SK-N-SH treated with all-trans-retinoic acid at 6 μM for 48 hours (cell line): ENCODE results near the gene TSNAXIP1.

Experiments
- ATAC-seq: fragments of 200-7000 bp; cut with Tn5 transposase; 3 replicates; pipeline ENCODE4 v1.9.1; 2020; ENCODE audit warnings: mild to moderate bottlenecking, moderate library complexity
- ARNTL ChIP-seq: fragments of 450-650 bp; formaldehyde crosslinking; IDR thresholded peaks from 2 replicates; pipeline ENCODE4 v1.5.0; 2020; ENCODE audit warnings: low read depth, mild to moderate bottlenecking, moderate library complexity, borderline replicate concordance
- BACH2 ChIP-seq: fragments of 250-450 bp; sonication (Bioruptor Pico); IDR thresholded peaks from 2 replicates; pipeline ENCODE4 v1.9.0; 2021; ENCODE audit warnings: mild to moderate bottlenecking, borderline replicate concordance
- CSDC2 ChIP-seq: fragments of 250-450 bp; sonication (Bioruptor Pico); IDR thresholded peaks from 2 replicates; pipeline ENCODE4 v1.5.0; 2020; ENCODE audit warnings: mild to moderate bottlenecking, moderate library complexity
- ESRRG ChIP-seq: fragments of 250-450 bp; sonication (Bioruptor Pico); IDR thresholded peaks from 2 replicates; pipeline ENCODE4 v1.6.1; 2021; ENCODE audit warnings: mild to moderate bottlenecking
- GLIS3 ChIP-seq: fragments of 250-450 bp; sonication (Bioruptor Pico); IDR thresholded peaks from 2 replicates; pipeline ENCODE4 v1.5.0; 2020; ENCODE audit warnings: mild to moderate bottlenecking, moderate library complexity
- OSR1 ChIP-seq: fragments of 250-450 bp; sonication (Bioruptor Pico); IDR thresholded peaks from 2 replicates; pipeline ENCODE4 v1.8.0; 2022; ENCODE audit warnings: moderate library complexity, mild to moderate bottlenecking, inconsistent platforms
- PPARA ChIP-seq: fragments of 250-450 bp; sonication (Bioruptor Pico); IDR thresholded peaks from 2 replicates; pipeline ENCODE4 v1.5.0; 2020; ENCODE audit warnings: mild to moderate bottlenecking, borderline replicate concordance
- RARB ChIP-seq: fragments of 250-450 bp; sonication (Bioruptor Pico); IDR thresholded peaks from 2 replicates; pipeline ENCODE4 v1.8.0; 2021; ENCODE audit warnings: mild to moderate bottlenecking, moderate library complexity
- SNAI2 ChIP-seq: fragments of 250-450 bp; sonication (Bioruptor Pico); IDR thresholded peaks from 2 replicates; pipeline ENCODE4 v1.5.0; 2020; ENCODE audit warnings: mild to moderate bottlenecking, moderate library complexity
- TCF4 ChIP-seq: fragments of 250-450 bp; sonication (Bioruptor Pico); IDR thresholded peaks from 2 replicates; pipeline ENCODE4 v1.8.0; 2021; ENCODE audit warnings: mild to moderate bottlenecking, moderate library complexity, borderline replicate concordance
- TOX ChIP-seq: fragments of 250-450 bp; sonication (Bioruptor Pico); IDR thresholded peaks from 2 replicates; pipeline ENCODE4 v1.8.0; 2021; ENCODE audit warnings: mild to moderate bottlenecking, moderate library complexity, borderline replicate concordance
- ZC3H10 ChIP-seq: fragments of 250-450 bp; sonication (Bioruptor Pico); IDR thresholded peaks from 2 replicates; pipeline ENCODE4 v1.5.1; 2021; ENCODE audit warnings: mild to moderate bottlenecking, moderate library complexity
- ZFP30 ChIP-seq: fragments of 450-650 bp; formaldehyde crosslinking; IDR thresholded peaks from 2 replicates; pipeline ENCODE4 v1.5.0; 2022; ENCODE audit warnings: mild to moderate bottlenecking, moderate library complexity
- ZNF565 ChIP-seq: fragments of 450-650 bp; formaldehyde crosslinking; conservative IDR thresholded peaks from 2 replicates; pipeline ENCODE4 v1.5.0; 2020; ENCODE audit warnings: low read depth, mild to moderate bottlenecking, moderate library complexity
- ZNF70 ChIP-seq: fragments of 450-650 bp; formaldehyde crosslinking; IDR thresholded peaks from 2 replicates; pipeline ENCODE4 v1.5.0; 2020; ENCODE audit warnings: mild to moderate bottlenecking, moderate library complexity
- ZNF8 ChIP-seq: fragments of 450-650 bp; formaldehyde crosslinking; IDR thresholded peaks from 2 replicates; pipeline ENCODE4 v1.5.0; 2020; ENCODE audit warnings: mild to moderate bottlenecking, moderate library complexity
- TF ChIP-seq, protein P1 (sequence below): fragments of 250-450 bp; sonication (Bioruptor Pico); IDR thresholded peaks from 2 replicates; pipeline ENCODE4 v1.5.0; 2020; ENCODE audit warnings: mild to moderate bottlenecking, moderate library complexity
- TF ChIP-seq, protein P2 (sequence below): fragments of 250-450 bp; sonication (Bioruptor Pico); IDR thresholded peaks from 2 replicates; pipeline ENCODE4 v1.8.0; 2021; ENCODE audit warnings: low read depth, mild to moderate bottlenecking, moderate library complexity, borderline replicate concordance
- TF ChIP-seq, protein P3 (sequence below): fragments of 250-450 bp; sonication (Bioruptor Pico); IDR thresholded peaks from 2 replicates; pipeline ENCODE4 v1.5.1; 2020; ENCODE audit warnings: low read depth, mild to moderate bottlenecking, moderate library complexity
- TF ChIP-seq, protein P4 (sequence below): fragments of 250-450 bp; sonication (Bioruptor Pico); IDR thresholded peaks from 2 replicates; pipeline ENCODE4 v1.5.1; 2021; ENCODE audit warnings: mild to moderate bottlenecking, moderate library complexity

TSNAXIP1 gene

DNA sequence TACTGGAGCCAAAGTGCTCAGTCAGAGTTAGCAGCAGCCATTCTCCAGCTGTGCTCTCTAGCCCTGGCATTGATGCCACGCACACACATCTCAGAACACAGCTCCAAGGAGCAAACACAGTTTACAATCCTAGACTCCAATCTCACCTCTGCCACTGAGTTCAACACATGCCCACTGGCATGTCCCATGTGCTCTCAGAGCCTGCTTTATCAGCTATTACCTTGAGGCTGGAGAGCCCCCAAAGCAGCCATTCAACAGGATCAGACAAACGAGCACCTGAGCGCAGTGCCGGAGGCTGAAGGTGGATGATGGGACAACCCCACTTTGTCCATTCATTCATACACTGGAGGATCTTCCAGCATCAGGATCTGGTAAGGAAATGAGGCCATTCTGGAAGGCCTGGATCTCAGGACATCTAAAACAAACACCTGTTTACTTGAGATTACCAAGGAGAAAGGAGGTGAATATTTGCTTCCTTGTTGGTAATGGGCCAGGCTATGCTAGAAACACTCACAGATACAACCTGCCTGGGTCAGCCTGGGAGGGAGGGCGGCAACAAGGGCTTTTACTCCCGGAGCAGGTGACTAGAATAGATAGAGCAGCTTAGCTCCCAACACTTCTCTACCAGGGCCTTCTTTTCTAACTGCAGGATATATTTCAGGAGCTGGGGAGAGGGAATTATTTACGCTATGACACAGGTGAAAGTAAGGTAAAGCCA lies 25.7 kb upstream of the TSNAXIP1 start:
- TF ChIP-seq, protein P1, sequence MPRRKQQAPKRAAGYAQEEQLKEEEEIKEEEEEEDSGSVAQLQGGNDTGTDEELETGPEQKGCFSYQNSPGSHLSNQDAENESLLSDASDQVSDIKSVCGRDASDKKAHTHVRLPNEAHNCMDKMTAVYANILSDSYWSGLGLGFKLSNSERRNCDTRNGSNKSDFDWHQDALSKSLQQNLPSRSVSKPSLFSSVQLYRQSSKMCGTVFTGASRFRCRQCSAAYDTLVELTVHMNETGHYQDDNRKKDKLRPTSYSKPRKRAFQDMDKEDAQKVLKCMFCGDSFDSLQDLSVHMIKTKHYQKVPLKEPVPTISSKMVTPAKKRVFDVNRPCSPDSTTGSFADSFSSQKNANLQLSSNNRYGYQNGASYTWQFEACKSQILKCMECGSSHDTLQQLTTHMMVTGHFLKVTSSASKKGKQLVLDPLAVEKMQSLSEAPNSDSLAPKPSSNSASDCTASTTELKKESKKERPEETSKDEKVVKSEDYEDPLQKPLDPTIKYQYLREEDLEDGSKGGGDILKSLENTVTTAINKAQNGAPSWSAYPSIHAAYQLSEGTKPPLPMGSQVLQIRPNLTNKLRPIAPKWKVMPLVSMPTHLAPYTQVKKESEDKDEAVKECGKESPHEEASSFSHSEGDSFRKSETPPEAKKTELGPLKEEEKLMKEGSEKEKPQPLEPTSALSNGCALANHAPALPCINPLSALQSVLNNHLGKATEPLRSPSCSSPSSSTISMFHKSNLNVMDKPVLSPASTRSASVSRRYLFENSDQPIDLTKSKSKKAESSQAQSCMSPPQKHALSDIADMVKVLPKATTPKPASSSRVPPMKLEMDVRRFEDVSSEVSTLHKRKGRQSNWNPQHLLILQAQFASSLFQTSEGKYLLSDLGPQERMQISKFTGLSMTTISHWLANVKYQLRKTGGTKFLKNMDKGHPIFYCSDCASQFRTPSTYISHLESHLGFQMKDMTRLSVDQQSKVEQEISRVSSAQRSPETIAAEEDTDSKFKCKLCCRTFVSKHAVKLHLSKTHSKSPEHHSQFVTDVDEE (CRISPR knock-in tag) = no peak
- TF ChIP-seq, protein P2, sequence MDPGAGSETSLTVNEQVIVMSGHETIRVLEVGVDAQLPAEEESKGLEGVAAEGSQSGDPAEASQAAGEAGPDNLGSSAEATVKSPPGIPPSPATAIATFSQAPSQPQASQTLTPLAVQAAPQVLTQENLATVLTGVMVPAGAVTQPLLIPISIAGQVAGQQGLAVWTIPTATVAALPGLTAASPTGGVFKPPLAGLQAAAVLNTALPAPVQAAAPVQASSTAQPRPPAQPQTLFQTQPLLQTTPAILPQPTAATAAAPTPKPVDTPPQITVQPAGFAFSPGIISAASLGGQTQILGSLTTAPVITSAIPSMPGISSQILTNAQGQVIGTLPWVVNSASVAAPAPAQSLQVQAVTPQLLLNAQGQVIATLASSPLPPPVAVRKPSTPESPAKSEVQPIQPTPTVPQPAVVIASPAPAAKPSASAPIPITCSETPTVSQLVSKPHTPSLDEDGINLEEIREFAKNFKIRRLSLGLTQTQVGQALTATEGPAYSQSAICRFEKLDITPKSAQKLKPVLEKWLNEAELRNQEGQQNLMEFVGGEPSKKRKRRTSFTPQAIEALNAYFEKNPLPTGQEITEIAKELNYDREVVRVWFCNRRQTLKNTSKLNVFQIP = no peak
- no peak for TF ChIP-seq SNAI2 (CRISPR knock-in tag)
- TF ChIP-seq ZNF70 (CRISPR knock-in tag) = no peak
- TF ChIP-seq OSR1 (CRISPR knock-in tag) = no peak
- TF ChIP-seq ZNF565 (CRISPR knock-in tag) = no peak
- TF ChIP-seq, protein P3, sequence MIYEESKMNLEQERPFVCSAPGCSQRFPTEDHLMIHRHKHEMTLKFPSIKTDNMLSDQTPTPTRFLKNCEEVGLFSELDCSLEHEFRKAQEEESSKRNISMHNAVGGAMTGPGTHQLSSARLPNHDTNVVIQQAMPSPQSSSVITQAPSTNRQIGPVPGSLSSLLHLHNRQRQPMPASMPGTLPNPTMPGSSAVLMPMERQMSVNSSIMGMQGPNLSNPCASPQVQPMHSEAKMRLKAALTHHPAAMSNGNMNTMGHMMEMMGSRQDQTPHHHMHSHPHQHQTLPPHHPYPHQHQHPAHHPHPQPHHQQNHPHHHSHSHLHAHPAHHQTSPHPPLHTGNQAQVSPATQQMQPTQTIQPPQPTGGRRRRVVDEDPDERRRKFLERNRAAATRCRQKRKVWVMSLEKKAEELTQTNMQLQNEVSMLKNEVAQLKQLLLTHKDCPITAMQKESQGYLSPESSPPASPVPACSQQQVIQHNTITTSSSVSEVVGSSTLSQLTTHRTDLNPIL (CRISPR knock-in tag) = no peak
- no peak for TF ChIP-seq PPARA (CRISPR knock-in tag)
- no peak for TF ChIP-seq TCF4 (CRISPR knock-in tag)
- no peak for TF ChIP-seq ZFP30 (CRISPR knock-in tag)
- TF ChIP-seq ZNF8 (CRISPR knock-in tag) = no peak
- TF ChIP-seq ESRRG (CRISPR knock-in tag) = no peak
- ATAC-seq = no peak

DNA sequence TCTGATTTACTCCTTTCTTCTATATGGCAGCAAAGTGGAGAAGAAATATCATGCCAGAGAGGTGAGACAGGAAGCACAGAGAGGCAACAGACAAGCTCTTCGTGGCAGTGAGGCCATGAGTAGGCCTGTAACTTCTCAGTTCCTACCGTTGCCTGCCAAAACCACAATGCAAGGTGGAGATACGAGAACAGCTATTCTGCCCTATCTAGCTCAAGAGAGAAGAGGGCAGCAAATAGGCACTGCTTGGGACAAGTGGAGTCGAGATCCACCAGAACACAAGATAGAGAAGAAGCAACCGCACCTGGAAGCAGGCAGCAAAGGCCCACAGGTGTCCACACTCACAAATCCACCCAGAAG lies 25.1 kb upstream of the TSNAXIP1 start:
- no peak for ATAC-seq
- TF ChIP-seq, protein P1 (CRISPR knock-in tag) = no peak
- TF ChIP-seq TCF4 (CRISPR knock-in tag) = no peak
- TF ChIP-seq ARNTL (CRISPR knock-in tag) = no peak
- TF ChIP-seq RARB = no peak
- TF ChIP-seq, protein P4, sequence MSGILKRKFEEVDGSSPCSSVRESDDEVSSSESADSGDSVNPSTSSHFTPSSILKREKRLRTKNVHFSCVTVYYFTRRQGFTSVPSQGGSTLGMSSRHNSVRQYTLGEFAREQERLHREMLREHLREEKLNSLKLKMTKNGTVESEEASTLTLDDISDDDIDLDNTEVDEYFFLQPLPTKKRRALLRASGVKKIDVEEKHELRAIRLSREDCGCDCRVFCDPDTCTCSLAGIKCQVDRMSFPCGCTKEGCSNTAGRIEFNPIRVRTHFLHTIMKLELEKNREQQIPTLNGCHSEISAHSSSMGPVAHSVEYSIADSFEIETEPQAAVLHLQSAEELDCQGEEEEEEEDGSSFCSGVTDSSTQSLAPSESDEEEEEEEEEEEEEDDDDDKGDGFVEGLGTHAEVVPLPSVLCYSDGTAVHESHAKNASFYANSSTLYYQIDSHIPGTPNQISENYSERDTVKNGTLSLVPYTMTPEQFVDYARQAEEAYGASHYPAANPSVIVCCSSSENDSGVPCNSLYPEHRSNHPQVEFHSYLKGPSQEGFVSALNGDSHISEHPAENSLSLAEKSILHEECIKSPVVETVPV (CRISPR knock-in tag) = no peak
- no peak for TF ChIP-seq PPARA (CRISPR knock-in tag)
- no peak for TF ChIP-seq ESRRG (CRISPR knock-in tag)

DNA sequence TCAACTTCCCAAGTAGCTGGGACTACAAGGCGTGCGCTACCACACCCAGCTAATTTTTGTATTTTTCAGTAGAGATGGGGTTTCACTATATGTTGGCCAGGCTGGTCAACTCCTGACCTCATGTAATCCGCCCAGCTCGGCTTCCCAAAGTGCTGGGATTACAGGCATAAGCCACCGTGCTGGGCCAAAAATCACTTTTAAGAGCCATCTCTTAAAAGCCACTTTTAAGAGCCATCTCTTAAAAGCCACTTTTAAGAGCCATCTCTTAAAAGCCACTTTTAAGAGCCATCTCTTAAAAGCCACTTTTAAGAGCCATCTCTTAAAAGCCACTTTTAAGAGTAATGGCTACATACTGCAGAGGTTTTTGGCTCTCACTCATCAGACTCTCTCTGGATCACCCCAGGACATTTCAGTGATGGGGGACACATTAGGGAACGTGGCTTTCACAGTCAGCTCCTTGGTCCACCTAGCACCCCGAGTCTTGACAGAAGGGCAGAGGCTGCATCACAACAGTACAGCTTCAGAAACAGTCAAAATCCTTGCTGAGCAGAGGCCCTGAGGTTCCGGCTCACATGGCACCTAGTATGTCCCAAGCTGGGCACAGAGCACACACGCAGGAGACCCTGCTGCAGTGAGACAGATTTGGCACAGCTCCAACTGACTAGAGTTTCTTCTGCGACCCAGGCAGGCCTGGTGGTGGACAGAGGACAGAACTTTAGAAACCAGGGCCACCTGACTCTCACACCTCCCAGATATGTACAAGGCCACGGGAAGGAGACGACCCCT lies 23.9 kb upstream of the TSNAXIP1 start:
- ATAC-seq = no peak
- TF ChIP-seq BACH2 (CRISPR knock-in tag) = no peak
- TF ChIP-seq ZNF70 (CRISPR knock-in tag) = no peak
- TF ChIP-seq ZFP30 (CRISPR knock-in tag) = no peak
- TF ChIP-seq PPARA (CRISPR knock-in tag) = no peak
- no peak for TF ChIP-seq CSDC2 (CRISPR knock-in tag)
- TF ChIP-seq, protein P2 = no peak
- TF ChIP-seq TOX (CRISPR knock-in tag) = no peak
- no peak for TF ChIP-seq ESRRG (CRISPR knock-in tag)
- no peak for TF ChIP-seq ARNTL (CRISPR knock-in tag)
- TF ChIP-seq, protein P1 (CRISPR knock-in tag) = no peak
- no peak for TF ChIP-seq ZNF565 (CRISPR knock-in tag)
- no peak for TF ChIP-seq ZC3H10 (CRISPR knock-in tag)
- no peak for TF ChIP-seq GLIS3 (CRISPR knock-in tag)
